ENCODE data around the gene APOF.
"Not testable (repeated sequence)": the region's sequence is repeated elsewhere in the genome, so short reads cannot be mapped to it uniquely, and the experiment has no call there.

The APOF gene

DNA sequence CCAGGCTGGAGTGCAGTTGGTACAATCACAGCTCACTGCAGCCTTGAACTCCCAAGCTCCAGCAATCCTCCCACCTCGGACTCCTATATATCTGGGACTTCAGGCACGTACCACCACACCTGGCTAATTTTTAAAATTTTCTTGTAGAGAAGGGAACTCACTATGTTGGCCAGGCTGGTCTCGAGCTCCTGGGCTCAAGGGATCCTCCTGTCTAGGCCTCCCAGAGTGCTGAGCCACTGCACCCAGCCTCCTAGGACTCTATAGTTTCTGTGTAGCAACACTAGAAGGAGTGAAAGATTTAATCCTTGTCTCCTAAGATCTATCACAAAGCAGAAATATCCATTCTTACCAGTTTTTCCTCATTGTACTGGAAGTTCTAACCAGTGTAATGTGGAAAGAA is 4.3 kb upstream of the APOF start:
- no peak for DNase-seq

DNA sequence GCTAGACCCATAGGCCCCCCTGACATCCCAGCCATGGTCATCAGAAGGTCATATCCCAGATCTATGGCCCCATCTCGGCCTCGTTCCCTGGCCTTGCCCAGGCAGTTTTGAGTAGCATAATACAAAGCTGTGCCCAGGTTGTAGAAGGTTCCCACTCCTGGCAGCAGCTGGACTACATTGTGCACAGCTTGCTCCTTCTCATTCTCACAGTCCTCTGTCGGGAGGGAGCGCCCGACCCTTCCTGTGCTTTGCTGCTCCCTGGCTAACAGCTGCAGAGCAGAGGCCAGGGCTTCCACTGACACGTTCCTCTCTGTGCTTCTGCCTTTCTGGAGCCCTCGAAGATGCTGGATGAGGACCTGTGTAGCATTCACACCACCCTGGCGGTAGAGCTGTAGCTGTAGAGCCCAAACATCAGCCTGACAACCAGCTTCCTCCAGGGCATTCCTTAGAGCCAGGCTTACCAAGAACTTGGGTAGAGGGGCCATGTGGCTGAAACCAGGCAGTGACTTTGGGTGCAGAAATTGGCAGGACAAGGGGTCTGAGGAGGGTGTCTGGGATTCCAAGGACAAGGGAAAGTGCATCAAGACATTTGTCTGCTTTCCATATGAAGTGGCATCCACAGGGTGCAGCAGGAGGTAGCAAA is 1.0 kb downstream of the APOF start:
- no peak for DNase-seq

- DNase-seq = peak; percentile 100
Measured at GRCh38 chr12:56359851-56360767, 2.5 kb downstream of the APOF start, which contains the start of gene STAT2. Gene STAT2, minus strand, starts transcription at chr12:56360107. Its CDS starts 3,536 bp downstream, at chr12:56356571.

GRCh38 chr12:56358836-56359532 is 3.7 kb downstream of the APOF start:
- peak; percentile 24 for DNase-seq

- no peak for DNase-seq
Measured at GRCh38 chr12:56351325-56351724, 11.3 kb downstream of the APOF start.

DNA sequence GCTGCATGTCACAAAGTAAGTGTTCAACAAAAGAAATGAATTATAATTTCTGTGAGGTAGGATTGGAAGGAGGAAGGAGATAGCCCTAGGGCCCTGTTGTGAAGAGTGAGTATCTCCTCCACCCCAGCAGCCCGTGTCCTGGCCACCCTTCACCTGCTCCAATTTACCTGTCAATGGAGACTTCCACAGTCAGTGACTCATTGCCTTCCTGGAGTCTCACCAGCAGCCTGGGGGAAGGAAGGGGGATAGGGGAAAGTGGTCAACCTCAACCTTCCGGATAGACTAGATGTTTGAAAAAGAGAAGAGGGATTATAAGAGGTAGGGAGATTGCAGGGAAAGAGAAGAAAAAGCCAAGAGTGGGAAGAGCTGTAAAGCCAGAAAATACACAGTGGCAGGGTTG is 12.0 kb downstream of the APOF start:
- no peak for DNase-seq

DNA sequence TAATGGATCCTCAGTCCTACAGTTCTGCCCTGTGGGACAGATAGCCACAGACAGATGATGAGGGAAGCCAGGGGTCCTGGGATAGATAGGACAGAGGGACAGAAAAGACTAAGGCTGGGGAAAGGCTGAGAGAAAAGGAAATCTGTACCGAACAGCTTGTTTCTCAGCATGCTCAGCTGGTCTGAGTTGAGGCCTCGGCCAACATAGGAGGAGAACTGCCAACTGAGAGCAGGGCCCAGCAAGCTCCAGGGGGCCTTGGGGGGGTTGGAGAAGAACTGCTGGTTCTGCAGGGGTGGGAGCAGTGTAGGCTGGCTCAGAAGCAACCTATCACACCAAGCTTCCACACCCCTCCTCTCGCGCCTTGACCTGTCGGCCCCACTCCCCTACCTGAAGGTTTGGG is 13.9 kb downstream of the APOF start:
- no peak for DNase-seq

- DNase-seq = not testable (repeated sequence)
Measured at GRCh38 chr12:56347255-56347654, 15.4 kb downstream of the APOF start.

DNA sequence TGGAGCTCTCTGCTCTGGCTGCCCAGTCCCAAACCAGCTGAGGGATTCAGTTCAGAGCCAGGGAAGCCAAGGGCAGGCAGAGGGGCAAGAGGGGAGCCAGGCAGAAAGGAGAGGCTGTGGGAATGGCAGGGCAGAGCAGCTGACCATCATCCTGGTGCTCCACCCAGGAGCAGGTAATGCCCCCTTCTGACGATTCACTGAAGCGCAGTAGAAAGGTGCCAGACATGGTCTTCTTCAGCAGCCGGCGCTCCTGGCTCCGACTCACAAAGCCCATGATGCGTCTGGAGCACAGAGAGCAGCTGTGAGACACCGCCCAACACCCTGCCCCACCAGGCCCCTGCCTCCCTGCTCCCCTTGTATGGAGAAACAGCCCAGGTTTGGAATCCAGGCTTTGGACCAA is 16.0 kb downstream of the APOF start:
- DNase-seq = no peak

DNA sequence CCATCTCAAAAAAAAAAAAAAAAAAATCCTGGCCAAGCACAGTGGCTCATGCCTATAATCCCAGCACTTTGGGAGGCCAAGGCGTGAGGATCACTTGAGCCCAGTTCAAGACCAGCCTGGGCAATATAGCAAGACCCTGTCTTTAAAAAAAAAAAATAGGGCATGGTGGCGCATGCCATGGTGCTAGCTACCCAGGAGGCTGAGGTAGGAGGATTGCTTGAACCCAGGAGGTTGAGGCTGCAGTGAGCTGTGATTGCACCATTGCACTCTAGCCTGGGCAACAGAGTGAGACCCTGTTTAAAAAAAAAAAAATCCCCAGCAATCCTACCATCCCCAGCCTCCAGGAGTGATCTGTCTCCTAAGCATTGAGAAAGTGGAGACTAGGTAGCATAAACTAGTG is 20.4 kb downstream of the APOF start:
- not testable (repeated sequence) for DNase-seq

DNA sequence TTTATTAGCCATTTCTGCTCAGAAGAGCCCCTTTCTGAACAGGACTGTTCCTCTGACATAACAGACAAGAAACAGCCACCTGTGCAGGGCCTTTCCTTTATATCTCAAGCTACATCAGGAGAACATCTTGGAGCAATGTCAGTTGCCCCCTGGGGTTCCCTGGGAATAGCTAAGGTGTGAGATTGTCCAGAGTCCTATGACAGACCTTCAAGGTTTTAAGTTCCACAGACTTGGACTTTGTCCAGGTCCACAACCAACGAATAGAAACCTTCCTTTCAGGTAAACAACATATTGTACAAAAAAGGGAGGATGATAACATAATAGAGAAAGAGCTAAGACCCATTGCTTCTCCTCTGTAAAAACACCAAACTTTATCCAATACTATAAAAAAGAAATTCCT is 21.0 kb downstream of the APOF start:
- DNase-seq = no peak

DNA sequence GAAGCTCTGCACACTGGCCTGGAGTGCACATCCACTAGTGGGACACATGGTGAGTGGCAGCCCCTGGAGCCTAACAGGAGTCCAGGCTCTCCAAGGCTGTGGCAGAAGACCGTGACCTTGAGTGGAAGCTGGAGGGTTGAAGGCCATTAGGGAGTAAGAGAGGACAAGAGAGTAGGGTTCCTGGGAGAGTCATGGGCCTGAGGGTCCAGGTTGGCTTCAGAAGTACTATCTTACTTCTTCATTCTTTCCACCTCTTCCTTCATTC is 23.6 kb downstream of the APOF start:
- no peak for DNase-seq

DNA sequence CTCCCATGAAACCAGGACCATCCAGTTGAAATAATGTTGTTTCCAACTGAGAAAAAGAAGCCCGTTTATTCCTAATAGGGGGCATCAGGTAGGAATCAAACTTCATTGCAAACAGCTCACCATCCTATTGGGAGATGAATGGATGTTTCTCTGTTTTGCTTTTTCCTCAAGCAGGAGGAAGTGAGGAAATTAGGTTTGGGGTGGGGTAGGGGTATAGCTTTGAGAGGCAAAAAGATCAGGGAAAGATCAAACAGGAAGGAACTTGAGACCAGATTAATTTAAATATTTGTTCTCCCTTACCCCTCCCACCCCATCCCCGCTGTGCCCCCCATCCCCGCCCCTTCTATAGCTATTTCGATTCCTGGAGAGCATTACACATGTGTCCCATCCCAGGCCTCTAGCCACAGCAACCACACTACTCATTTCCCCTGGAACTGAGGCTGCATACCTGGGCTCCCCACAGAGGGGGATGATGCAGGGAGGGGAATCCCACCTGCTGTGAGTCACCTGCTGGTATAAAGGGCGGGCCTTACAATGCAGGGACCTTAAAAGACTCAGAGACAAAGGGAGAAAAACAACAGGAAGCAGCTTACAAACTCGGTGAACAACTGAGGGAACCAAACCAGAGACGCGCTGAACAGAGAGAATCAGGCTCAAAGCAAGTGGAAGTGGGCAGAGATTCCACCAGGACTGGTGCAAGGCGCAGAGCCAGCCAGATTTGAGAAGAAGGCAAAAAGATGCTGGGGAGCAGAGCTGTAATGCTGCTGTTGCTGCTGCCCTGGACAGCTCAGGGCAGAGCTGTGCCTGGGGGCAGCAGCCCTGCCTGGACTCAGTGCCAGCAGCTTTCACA is 24.1 kb downstream of the APOF start, which contains the start of gene IL23A:
TSS of gene IL23A (plus strand) at position 577 of the 850 bp plus-strand sequence. CDS start at position 738, 161 bp downstream.
- DNase-seq = peak; percentile 88

- DNase-seq = no peak
Measured at GRCh38 chr12:56337753-56338251, 24.9 kb downstream of the APOF start.

DNA sequence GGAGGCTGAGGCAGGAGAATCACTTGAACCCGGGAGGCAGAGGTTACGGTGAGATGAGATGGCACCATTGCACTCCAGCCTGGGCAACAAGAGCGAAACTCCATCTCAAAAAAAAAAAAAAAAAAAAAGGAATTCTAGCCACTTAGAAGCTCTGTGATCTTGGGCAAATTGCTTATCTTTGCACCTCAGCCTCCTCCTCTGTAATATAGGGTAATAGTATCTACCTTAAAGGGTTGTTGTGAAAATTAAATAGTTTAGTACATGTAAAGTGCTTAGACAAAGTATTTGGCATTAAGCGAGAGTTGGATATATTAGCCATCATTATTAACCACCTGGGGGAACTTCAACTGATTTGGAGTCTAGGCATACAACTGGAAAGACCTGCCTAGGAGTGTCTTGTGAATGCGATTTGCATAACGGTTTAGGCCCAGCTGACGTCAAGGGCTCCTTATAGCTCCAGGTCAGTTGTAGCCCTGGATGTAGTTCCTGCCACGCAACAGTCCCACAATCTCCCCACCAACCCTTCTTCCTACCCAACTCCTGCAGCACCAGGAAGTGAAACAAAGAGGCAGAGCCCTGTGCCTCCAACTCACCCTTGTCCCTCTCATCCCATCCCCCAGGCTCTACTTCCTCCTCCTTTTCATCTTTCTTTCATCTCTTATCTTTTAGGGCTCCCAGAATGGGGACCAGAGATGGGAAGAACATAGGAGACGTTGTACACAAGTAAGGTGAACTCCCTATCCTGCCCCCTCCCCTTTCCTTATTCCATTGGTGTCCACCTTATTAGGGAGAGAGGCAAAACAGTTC is 26.1 kb downstream of the APOF start:
- DNase-seq = no peak

- DNase-seq = not testable (repeated sequence)
Measured at GRCh38 chr12:56335527-56335926, 27.1 kb downstream of the APOF start.

GRCh38 chr12:56334490-56334793 is 28.2 kb downstream of the APOF start:
- DNase-seq = no peak

- DNase-seq = peak; percentile 98
Measured at GRCh38 chr12:56333679-56334489, 28.8 kb downstream of the APOF start, which contains the start of gene PAN2. Gene PAN2, minus strand, starts transcription at chr12:56334000. Its CDS starts 906 bp downstream, at chr12:56333094.

- DNase-seq = no peak
Measured at GRCh38 chr12:56333197-56333678, 29.4 kb downstream of the APOF start.

DNA sequence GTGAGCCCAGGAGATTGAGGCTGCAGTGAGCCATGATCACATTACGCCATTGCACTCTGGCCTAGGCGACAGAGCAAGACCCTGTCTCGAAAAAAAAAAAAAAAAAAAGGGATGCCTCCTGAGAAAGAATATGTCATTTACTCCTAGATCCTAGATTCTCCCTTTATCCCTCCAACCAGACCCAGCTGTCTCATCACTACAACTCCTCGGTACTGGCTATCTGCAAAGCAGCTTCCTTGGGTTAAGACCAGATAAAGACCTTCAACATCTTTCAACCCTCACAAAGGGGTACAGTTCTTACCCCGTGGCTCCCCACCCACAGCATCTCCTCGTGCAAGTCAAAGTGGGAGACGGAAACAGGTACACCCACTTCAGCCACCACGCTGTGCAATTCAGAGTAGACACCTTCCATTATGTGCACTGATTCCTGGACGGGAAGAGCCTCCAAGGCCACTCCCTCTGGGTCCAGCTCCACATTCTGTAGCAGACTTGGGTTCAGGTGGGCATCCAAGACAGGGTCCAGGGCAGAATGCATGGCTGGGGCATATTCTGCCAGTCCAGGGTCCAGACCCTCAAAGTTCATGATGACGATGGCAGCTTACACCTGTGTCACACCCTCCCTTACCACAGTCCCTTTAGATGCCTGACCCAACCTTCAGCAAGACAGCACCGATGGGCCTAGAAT is 30.0 kb downstream of the APOF start:
- no peak for DNase-seq

All from activated CD4-positive, alpha-beta T cell treated with anti-CD3 and anti-CD28 coated beads, Interleukin-2, amount 50 U/mL, for 16 hours (primary cell).